K562 (cell line): ENCODE measurements around the gene DGKZ.

Experiments used
- BCL6 ChIP-seq: fragments of 250-450 bp; sonication (Bioruptor Pico); IDR thresholded peaks from 2 replicates; pipeline ENCODE4 v1.4.0; 2020
- CBFB ChIP-seq: sonication (generic); formaldehyde crosslinking; IDR thresholded peaks from 2 replicates; pipeline ENCODE4 v1.4.0; 2020; ENCODE audit warnings: mild to moderate bottlenecking, missing genetic modification reagents
- CHD4 ChIP-seq: fragments of 200-600 bp; sonication (generic); IDR thresholded peaks from 3 replicates; pipeline ENCODE4 v1.6.1; 2012; ENCODE audit warnings: low read depth, mild to moderate bottlenecking, mixed read lengths, low read length, inconsistent platforms; ENCODE audit not compliant: insufficient read depth, insufficient replicate concordance, poor library complexity, severe bottlenecking
- CTCF ChIP-seq, 3 experiments: IDR thresholded peaks in 2 of 3; conservative IDR thresholded peaks in 1 of 3; 2 replicates each; pipeline ENCODE4 v1.5.1; 2011 to 2012; ENCODE audit warnings: low read length in 3 of 3, mild to moderate bottlenecking in 3 of 3, control low read depth in 2 of 3, improper control_type of control experiment in 1 of 3, inconsistent platforms in 1 of 3, low read depth in 1 of 3, mixed read lengths in 1 of 3, moderate library complexity in 1 of 3; ENCODE audit not compliant: insufficient read depth in 2 of 3
- EP300 ChIP-seq: IDR thresholded peaks from 2 replicates; pipeline ENCODE4 v1.6.1; 2012; ENCODE audit warnings: low read length, improper control_type of control experiment
- GMEB1 ChIP-seq: fragments of 250-450 bp; sonication (Bioruptor Pico); IDR thresholded peaks from 2 replicates; pipeline ENCODE4 v1.4.0; 2020; ENCODE audit warnings: mild to moderate bottlenecking
- MTA2 ChIP-seq: fragments of 450-650 bp; IDR thresholded peaks from 2 replicates; pipeline ENCODE4 v1.6.1; 2016; ENCODE audit warnings: low read depth
- NFRKB ChIP-seq: fragments of 450-650 bp; IDR thresholded peaks from 2 replicates; pipeline ENCODE4 v1.6.1; 2016; ENCODE audit warnings: low read depth
- POLR2AphosphoS5 ChIP-seq: IDR thresholded peaks from 2 replicates; pipeline ENCODE4 v1.6.1; 2011; ENCODE audit warnings: mild to moderate bottlenecking, low read depth, low read length, moderate library complexity; ENCODE audit not compliant: control insufficient read depth, insufficient read depth
- RFX5 ChIP-seq: IDR thresholded peaks from 2 replicates; pipeline ENCODE4 v1.6.1; 2011; ENCODE audit warnings: low read depth, mild to moderate bottlenecking, improper control_type of control experiment, low read length
- TCF7 ChIP-seq: sonication (generic); IDR thresholded peaks from 2 replicates; pipeline ENCODE4 v1.6.1; 2016; ENCODE audit warnings: antibody characterized with exemption, borderline replicate concordance
- ZBED1 ChIP-seq: IDR thresholded peaks from 2 replicates; pipeline ENCODE4 v1.6.1; 2014

- TF ChIP-seq ZBED1 (no peak), EP300 (no peak), CTCF (IDR thresholded peaks at IDR 0.05 in 2 of 3, conservative IDR thresholded peaks at IDR 0.05 in 1 of 3; ENCODE audit: insufficient read depth in 2 of 3, low read depth in 1 of 3, low read length in 3 of 3) (no peak), MTA2 (no peak), CHD4 (no peak), CBFB (no peak), POLR2AphosphoS5 (no peak), TCF7 (no peak), RFX5 (no peak), NFRKB (no peak), GMEB1 (CRISPR knock-in tag) (no peak), BCL6 (CRISPR knock-in tag) (no peak)
Observed at GRCh38 chr11:46417711-46418110, 70.4 kb downstream of the DGKZ start.
